ENCODE measurements around the gene MINAR2. TPM values are rescaled to one million over a fixed set of nuclear protein-coding genes. Genes with fewer than 3 reads are reported as not detected.

The MINAR2 gene
- total RNA-seq, 1 experiment from 2014 or later: not detected

Other genes starting within 250 kb of the MINAR2 start
- gene CHSY3, start 156.4 kb downstream of the MINAR2 start, total RNA-seq (2014; rRNA removed; shearing (Covaris generic)): 0.55 and 1.1 TPM in 2 replicates